ENCODE measurements around the gene MAS1L.
"Not testable (repeated sequence)": the region's sequence is repeated elsewhere in the genome, so short reads cannot be mapped to it uniquely, and the experiment has no call there.

The MAS1L gene

DNA sequence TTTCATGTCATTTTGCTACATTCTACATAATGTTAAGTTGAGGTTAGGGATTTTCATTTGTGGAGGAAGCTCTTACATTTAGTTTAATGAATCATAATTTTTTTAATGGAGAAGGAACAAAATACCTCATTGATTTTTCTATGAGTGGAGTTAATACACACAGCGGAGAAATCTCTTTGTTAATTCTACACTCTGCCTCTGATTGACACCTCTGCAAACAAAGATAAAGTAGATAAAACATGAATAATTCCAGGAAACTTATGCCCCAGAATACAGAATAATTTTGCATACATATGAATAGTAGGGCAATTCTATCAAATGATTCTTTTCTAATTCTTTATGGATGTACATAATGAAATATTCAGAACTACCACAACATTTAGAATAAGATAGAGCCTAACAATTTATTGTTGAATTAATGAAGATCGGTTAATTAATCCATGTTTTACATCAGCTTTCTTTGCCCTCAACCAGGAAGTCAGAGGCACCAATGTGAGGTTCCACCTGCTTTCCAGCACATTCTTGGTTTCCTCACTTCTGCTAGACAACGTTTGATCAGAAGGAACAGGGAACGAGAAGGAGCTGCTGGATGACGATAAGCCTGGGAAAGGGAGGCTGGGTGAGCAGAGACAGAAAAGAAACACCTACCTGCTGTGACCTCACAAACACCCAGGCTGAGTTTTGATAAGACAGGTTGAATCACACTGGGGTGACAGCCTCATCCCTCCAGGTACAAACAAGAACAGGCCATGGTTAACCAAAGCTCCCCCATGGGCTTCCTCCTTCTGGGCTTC, 26.5 kb downstream of the MAS1L start:
- no peak overlapping the region for H3K4me3 ChIP-seq (replicated peaks; ENCODE audit: low read depth, low read length)
- no peak for DNase-seq (ENCODE audit: extremely low read depth, low read depth)
- no peak for TF ChIP-seq CTCF (IDR thresholded peaks at IDR 0.05; ENCODE audit: low read depth, low read length, missing control alignments)

DNA sequence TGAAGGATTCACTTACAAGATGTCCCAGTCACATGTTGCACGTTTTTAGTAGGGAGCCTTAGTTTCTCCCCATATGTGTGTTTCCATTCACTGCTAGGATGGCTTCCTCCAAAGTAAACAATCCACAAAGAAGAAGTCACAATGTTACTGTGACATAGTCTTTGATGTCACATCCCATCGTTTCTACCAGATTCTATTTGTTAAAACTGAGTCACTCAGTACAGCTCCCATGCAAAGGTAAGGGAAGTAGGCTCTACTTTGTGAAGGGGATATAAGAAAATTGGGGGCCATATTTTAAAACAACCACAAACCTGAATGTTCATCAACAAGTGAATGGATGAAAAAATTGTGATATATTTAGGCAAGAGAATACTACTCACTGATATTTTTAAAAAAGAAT, 30.8 kb downstream of the MAS1L start, which contains the start of the genes OR11A1 and OR2H1:
Gene OR11A1, minus strand, starts transcription at position 101 of the 400 bp plus-strand sequence. CDS start 29,430 bp downstream, outside the sequence.
Gene OR2H1, plus strand, starts transcription at position 185 of the 400 bp plus-strand sequence. CDS start 4,615 bp downstream, outside the sequence.
- no peak for DNase-seq (ENCODE audit: extremely low read depth, low read depth)
- no peak within 1 kb of the TSS for H3K4me3 ChIP-seq (replicated peaks; ENCODE audit: low read depth, low read length)
- TF ChIP-seq CTCF (IDR thresholded peaks at IDR 0.05; ENCODE audit: low read depth, low read length, missing control alignments): no peak

DNA sequence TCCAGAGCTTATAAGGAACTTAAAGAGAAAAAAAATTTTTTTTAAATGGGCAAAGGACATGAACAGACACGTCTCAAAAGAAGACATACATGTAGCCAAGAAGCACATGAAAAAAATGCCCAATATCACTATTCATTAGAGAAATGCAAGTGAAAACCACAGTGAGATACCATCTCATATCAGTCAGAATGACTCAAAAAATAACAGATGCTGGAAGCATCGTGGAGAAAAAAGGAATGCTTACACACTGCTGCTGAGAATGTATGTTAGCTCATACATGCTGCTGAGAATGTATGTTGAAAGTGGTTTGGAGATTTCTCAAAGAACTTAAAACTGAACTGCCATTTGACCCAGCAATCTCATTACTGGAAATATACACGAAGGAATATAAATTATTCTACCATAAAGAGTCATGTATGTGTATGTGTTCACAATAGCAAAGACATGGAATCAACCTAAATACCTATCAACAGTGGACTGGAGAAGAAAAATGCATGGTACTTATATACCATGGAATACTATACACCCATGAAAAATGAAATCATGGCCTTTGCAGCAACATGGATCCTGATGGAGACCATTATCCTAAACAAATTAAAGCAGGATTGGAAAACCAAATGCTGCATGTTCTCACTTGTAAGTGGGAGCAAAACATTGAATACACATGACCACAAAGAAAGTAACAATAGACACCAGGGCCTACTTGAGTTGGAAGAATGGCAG, 36.1 kb downstream of the MAS1L start:
- no peak for DNase-seq (ENCODE audit: extremely low read depth, low read depth)
- TF ChIP-seq CTCF (IDR thresholded peaks at IDR 0.05; ENCODE audit: low read depth, low read length, missing control alignments): no peak

GRCh38 chr6:29447670-29448069, 40.1 kb downstream of the MAS1L start:
- DNase-seq (ENCODE audit: extremely low read depth, low read depth): no peak
- TF ChIP-seq CTCF (IDR thresholded peaks at IDR 0.05; ENCODE audit: low read depth, low read length, missing control alignments): no peak
- H3K4me3 ChIP-seq (replicated peaks; ENCODE audit: low read depth, low read length): no peak overlapping the region

More for the DNA sequence above, 36.1 kb downstream of the MAS1L start:
- no peak overlapping the region for H3K4me3 ChIP-seq (replicated peaks; ENCODE audit: low read depth, low read length)

- not testable (repeated sequence) for H3K4me3 ChIP-seq (replicated peaks; ENCODE audit: low read depth, low read length); DNase-seq (ENCODE audit: extremely low read depth, low read depth)
These were observed 43.7 kb downstream of the MAS1L start for GRCh38 chr6:29444031-29444430.

DNA sequence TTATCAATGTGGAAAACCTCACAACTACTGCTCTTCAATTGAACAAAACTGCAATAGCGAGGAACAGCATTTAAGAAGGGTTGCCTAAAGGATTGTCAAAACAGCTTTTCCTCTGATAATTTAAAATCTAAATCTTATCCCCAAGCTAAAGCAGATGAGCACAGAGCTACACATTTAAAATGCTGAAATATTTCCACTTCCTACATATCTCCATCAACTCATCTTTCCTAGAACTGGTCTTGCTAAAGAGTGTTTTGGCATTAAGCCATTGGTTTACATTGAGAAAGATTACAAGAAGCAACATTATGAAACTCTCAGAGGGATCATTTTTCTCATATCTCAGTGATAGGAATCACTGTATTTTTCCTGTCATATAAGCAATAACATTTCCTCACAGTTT, 45.0 kb downstream of the MAS1L start:
- no peak overlapping the region for H3K4me3 ChIP-seq (replicated peaks; ENCODE audit: low read depth, low read length)
- DNase-seq (ENCODE audit: extremely low read depth, low read depth): no peak
- no peak for TF ChIP-seq CTCF (IDR thresholded peaks at IDR 0.05; ENCODE audit: low read depth, low read length, missing control alignments)

DNA sequence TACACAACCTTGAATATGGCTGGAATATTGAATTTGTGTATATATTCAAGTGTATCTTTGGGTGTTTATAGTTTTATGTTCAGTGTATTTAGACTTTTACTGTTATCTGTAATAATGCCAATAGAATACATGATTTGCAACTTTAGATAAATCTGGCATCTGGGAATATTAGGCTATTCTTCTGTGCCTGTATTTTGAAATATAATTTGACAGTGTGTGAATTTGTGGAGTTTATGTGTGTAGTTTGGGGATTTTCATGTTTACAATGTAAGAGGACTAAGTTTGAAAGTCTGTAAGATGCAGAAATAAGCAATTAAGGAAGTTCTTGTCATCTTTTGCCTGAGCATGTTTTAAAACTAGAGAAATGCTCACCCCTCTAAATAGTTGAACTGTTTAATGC, 48.8 kb downstream of the MAS1L start, which contains the start of gene OR10C1:
Gene OR10C1, plus strand, starts transcription at position 301 of the 400 bp plus-strand sequence. CDS start 710 bp downstream, outside the sequence.
- no peak for TF ChIP-seq CTCF (IDR thresholded peaks at IDR 0.05; ENCODE audit: low read depth, low read length, missing control alignments)
- no peak for DNase-seq (ENCODE audit: extremely low read depth, low read depth)
- no peak within 1 kb of the TSS for H3K4me3 ChIP-seq (replicated peaks; ENCODE audit: low read depth, low read length)

- H3K4me3 ChIP-seq (replicated peaks; ENCODE audit: low read depth, low read length); DNase-seq (ENCODE audit: extremely low read depth, low read depth): not testable (repeated sequence)
These were observed 51.0 kb downstream of the MAS1L start for GRCh38 chr6:29436730-29437129.

Data from HFF-Myc (cell line).